PFSK-1 (cell line): Measurements from ENCODE around the gene DEDD2.

Experiments used
- FOXP2 ChIP-seq: optimal IDR thresholded peaks from 2 replicates; pipeline ENCODE3; 2011; ENCODE audit warnings: borderline replicate concordance, control low read depth, inconsistent platforms; ENCODE audit not compliant: insufficient read depth; ENCODE audit errors: extremely low read length, extremely low read depth
- POLR2AphosphoS5 ChIP-seq: IDR thresholded peaks from 2 replicates; pipeline ENCODE4 v1.6.1; 2012; ENCODE audit warnings: low read depth, mild to moderate bottlenecking, control low read depth, low read length, moderate library complexity
- SIN3A ChIP-seq: IDR thresholded peaks from 2 replicates; pipeline ENCODE4 v1.6.1; 2012; ENCODE audit warnings: mild to moderate bottlenecking, low read length, moderate library complexity, borderline replicate concordance; ENCODE audit not compliant: insufficient read depth
- TAF1 ChIP-seq: IDR thresholded peaks from 2 replicates; pipeline ENCODE4 v1.6.1; 2012; ENCODE audit warnings: low read length, control low read depth, borderline replicate concordance; ENCODE audit not compliant: insufficient read depth
- TF ChIP-seq, protein P1 (sequence below), 2 experiments: IDR thresholded peaks; 2 replicates each; pipeline versions ENCODE4 v1.6.1 to v1.8.0; 2011 to 2012; ENCODE audit warnings: low read depth in 2 of 2, low read length in 2 of 2, control low read depth in 1 of 2, inconsistent platforms in 1 of 2, mild to moderate bottlenecking in 1 of 2, moderate library complexity in 1 of 2; ENCODE audit not compliant: insufficient read depth in 1 of 2

Gene DEDD2

GRCh38 chr19:42151782-42152684 is 65.4 kb downstream of the DEDD2 start:
- TF ChIP-seq POLR2AphosphoS5 (no peak), FOXP2 (no peak), TAF1 (no peak), SIN3A (no peak)
- TF ChIP-seq, protein P1, sequence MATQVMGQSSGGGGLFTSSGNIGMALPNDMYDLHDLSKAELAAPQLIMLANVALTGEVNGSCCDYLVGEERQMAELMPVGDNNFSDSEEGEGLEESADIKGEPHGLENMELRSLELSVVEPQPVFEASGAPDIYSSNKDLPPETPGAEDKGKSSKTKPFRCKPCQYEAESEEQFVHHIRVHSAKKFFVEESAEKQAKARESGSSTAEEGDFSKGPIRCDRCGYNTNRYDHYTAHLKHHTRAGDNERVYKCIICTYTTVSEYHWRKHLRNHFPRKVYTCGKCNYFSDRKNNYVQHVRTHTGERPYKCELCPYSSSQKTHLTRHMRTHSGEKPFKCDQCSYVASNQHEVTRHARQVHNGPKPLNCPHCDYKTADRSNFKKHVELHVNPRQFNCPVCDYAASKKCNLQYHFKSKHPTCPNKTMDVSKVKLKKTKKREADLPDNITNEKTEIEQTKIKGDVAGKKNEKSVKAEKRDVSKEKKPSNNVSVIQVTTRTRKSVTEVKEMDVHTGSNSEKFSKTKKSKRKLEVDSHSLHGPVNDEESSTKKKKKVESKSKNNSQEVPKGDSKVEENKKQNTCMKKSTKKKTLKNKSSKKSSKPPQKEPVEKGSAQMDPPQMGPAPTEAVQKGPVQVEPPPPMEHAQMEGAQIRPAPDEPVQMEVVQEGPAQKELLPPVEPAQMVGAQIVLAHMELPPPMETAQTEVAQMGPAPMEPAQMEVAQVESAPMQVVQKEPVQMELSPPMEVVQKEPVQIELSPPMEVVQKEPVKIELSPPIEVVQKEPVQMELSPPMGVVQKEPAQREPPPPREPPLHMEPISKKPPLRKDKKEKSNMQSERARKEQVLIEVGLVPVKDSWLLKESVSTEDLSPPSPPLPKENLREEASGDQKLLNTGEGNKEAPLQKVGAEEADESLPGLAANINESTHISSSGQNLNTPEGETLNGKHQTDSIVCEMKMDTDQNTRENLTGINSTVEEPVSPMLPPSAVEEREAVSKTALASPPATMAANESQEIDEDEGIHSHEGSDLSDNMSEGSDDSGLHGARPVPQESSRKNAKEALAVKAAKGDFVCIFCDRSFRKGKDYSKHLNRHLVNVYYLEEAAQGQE (IDR thresholded peaks at IDR 0.05; ENCODE audit: insufficient read depth in 1 of 2, low read depth in 2 of 2, low read length in 2 of 2), result no peak

DNA sequence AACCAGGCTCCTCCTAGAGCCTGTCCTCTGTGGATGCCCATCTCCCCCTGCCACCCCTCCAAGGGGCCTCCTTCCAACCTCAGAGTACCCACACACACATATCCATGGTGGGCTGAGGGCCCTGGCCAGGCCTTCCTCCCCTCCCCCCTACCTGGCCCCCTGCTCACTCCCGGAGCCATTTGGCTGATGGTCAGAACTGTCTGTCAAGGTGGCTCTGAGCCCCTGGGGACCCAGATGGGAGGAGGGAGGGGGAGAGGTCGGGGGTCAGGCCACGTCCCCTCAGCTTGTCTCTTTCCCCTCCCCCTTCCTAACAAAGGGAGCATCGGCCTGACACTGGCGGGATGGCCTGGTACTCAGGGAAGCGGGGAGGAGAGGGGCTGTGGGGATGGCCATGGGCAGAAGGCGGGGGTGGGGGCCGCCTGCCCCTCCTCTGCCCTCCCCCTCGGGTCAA is 66.5 kb downstream of the DEDD2 start:
- TF ChIP-seq SIN3A, result no peak
- no peak for TF ChIP-seq FOXP2
- TF ChIP-seq POLR2AphosphoS5, result no peak
- no peak for TF ChIP-seq TAF1
- TF ChIP-seq, protein P1 (IDR thresholded peaks at IDR 0.05; ENCODE audit: insufficient read depth in 1 of 2, low read depth in 2 of 2, low read length in 2 of 2), result no peak

DNA sequence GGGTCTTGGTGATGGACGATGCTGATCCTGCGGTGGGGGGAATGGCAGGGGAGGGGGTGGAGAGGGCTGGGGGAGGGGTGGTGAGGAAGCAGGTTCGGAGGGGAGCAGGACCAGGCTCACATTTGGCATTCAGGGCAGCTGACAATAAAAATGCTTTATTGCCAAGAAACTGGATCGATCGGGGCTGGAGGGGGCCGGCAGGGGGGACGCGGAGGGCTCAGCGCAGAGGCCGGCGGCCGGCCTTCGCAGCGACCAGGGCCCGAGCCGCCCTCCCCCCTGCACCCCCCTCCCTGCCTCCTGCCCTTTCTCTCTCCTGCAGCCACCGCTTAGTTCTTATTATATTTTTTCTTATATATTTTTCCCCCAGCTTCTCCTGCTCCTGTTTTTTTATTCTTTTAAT is 67.1 kb downstream of the DEDD2 start:
- TF ChIP-seq FOXP2 (no peak), POLR2AphosphoS5 (no peak), TAF1 (no peak), SIN3A (no peak)
- TF ChIP-seq, protein P1 (IDR thresholded peaks at IDR 0.05; ENCODE audit: insufficient read depth in 1 of 2, low read depth in 2 of 2, low read length in 2 of 2), result no peak

- TF ChIP-seq POLR2AphosphoS5 (no peak), SIN3A (no peak), FOXP2 (no peak), TAF1 (no peak)
- TF ChIP-seq, protein P1 (IDR thresholded peaks at IDR 0.05; ENCODE audit: insufficient read depth in 1 of 2, low read depth in 2 of 2, low read length in 2 of 2), result no peak
Observed at GRCh38 chr19:42149447-42150202, 67.9 kb downstream of the DEDD2 start.
